Measurements from ENCODE around the gene TTLL12. TPM values are rescaled to one million over a fixed set of nuclear protein-coding genes. Genes with fewer than 3 reads are reported as not detected.

Gene TTLL12
- total RNA-seq, 4 donors from 2014 or later, result 20.0 to 35.2 (median 28.6) TPM

DNA sequence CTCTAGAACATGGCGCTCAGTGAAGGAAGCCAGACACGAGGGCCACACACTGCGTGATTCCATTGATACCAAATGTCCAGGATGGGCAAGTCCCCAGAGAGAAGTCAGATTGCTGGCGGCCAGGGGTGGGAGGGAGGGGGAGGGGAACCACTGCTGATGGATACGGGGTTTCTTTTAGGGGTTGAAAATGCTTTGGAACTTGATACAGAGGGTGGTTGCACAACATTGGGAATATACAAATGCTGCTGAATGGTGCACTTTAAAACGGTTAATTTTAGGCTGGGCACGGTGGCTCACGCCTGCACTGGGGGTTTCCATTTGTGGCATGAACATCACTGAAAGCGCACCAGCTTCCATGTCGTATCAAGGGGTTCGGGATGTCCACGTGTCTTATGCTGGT is 30.5 kb downstream of the TTLL12 start:
- H3K27ac ChIP-seq, result no peak overlapping the region
- WGBS, 2 donors, result 90 to 92% methylated on average over 12 of the region's 12 CpGs
- H3K27me3 ChIP-seq, result no peaks in the 10 kb centered on the region
- TF ChIP-seq POLR2A (IDR thresholded peaks at IDR 0.05), result no peak
- TF ChIP-seq, protein P1, sequence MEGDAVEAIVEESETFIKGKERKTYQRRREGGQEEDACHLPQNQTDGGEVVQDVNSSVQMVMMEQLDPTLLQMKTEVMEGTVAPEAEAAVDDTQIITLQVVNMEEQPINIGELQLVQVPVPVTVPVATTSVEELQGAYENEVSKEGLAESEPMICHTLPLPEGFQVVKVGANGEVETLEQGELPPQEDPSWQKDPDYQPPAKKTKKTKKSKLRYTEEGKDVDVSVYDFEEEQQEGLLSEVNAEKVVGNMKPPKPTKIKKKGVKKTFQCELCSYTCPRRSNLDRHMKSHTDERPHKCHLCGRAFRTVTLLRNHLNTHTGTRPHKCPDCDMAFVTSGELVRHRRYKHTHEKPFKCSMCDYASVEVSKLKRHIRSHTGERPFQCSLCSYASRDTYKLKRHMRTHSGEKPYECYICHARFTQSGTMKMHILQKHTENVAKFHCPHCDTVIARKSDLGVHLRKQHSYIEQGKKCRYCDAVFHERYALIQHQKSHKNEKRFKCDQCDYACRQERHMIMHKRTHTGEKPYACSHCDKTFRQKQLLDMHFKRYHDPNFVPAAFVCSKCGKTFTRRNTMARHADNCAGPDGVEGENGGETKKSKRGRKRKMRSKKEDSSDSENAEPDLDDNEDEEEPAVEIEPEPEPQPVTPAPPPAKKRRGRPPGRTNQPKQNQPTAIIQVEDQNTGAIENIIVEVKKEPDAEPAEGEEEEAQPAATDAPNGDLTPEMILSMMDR (IDR thresholded peaks at IDR 0.05), result no peak
- no peaks in the 10 kb centered on the region for H3K9me3 ChIP-seq
- no peaks in the 10 kb centered on the region for H3K36me3 ChIP-seq
- no peak overlapping the region for H3K4me3 ChIP-seq (replicated peaks in 1 of 3)
- peaks cover 12 to 15% of the 10 kb centered on the region in 2 donors for H3K4me1 ChIP-seq
- DNase-seq, result no peak
- intact Hi-C loops (cut with DNase I), result no loop called here

DNA sequence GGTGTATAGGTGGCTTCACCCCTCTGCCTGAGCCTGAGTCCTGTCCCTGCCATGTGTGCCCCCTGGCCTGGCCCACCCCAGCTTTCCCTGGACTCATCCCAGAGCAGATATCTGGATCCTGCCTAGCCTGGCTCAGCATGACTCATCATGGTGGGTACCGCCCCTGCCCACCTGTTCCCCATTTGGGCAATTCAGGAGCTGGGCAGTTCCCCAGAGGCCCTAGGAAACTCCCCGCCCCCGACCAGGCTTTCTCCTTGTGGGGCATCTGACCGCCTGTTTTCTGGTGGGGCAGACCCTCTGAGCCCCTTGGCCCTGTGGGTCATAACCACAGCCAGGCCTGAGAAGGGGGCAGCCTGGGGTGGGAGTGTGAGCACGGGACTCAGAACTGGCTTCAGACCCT is 31.1 kb downstream of the TTLL12 start:
- Histone ChIP-seq H3K36me3 (no peaks in the 10 kb centered on the region), H3K27me3 (no peaks in the 10 kb centered on the region), H3K4me1 (peaks cover 15 to 19% of the 10 kb centered on the region in 2 donors), H3K9me3 (no peaks in the 10 kb centered on the region), H3K27ac (no peak overlapping the region), H3K4me3 (replicated peaks in 1 of 3) (no peak overlapping the region)
- TF ChIP-seq POLR2A (IDR thresholded peaks at IDR 0.05), result no peak
- TF ChIP-seq, protein P1 (IDR thresholded peaks at IDR 0.05), result no peak
- 88 to 92% methylated on average over 4 to 5 of the region's 5 CpGs for WGBS, 2 donors
- DNase-seq, result no peak
- intact Hi-C loops (cut with DNase I), result no loop called here

DNA sequence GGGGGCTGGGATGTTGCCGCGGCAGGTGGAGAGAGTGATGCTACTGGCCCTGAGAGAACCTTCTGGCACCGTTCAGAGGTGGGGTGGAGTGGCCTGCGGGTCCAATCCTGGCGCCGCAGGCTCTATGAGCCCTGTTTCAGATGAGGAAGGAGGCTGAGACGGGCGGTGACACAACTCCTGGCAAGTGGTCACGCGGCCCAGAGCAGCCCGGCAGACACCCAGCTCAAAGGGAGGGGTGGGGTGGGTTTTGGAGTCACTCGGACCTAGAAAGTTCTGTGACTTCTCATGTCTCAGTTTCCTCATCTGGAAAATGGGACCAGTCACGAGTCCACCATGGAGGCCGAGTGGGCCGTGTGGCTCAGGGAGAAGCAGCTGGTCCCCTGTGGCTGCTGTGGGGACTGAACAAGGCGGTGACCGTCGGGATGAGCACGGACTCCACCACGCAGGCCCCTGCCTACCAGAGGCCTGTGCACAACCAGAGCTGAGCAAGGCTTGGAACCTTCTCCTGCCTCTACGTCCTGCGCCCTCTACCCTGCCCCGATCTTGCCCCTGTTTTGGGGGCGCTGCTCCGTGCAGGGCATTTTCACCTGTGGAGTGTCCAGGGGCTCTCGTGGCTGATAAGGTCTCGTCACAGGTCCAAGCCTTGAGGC is 31.9 kb downstream of the TTLL12 start:
- Histone ChIP-seq H3K27me3 (no peaks in the 10 kb centered on the region), H3K36me3 (no peaks in the 10 kb centered on the region), H3K4me1 (peaks cover 16 to 21% of the 10 kb centered on the region in 2 donors), H3K4me3 (replicated peaks in 1 of 3) (no peak overlapping the region), H3K9me3 (no peaks in the 10 kb centered on the region), H3K27ac (no peak overlapping the region)
- WGBS, 2 donors, result 83 to 90% methylated on average over 21 to 25 of the region's 27 CpGs
- TF ChIP-seq, protein P1 (IDR thresholded peaks at IDR 0.05), result no peak
- intact Hi-C loops (cut with DNase I), result no loop called here
- DNase-seq, result no peak

DNA sequence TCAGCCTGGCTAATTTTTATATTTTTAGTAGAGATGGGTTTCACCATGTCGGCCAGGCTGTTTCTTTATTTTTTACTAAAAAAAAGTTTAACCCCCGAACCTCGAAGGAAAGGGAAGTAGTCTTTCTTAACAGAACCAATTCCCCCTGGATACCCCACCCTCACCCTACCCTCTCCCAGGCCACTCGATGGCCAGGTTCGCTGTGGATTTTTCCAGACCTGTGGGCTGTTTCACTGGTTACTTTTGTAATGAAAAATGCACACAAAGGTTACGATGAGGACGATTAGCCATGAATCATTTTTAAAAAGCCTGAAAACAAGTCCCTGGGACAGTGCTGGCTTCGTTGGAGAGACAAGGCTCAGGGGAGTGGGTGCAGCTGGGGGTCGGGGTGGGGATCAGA is 33.0 kb downstream of the TTLL12 start:
- intact Hi-C loops (cut with DNase I), result no loop called here
- H3K4me1 ChIP-seq, result peaks cover 16 to 21% of the 10 kb centered on the region in 2 donors
- H3K27ac ChIP-seq, result no peak overlapping the region
- no peaks in the 10 kb centered on the region for H3K27me3 ChIP-seq
- no peak for DNase-seq
- TF ChIP-seq, protein P1 (IDR thresholded peaks at IDR 0.05), result no peak
- 68 to 74% methylated on average over 9 of the region's 9 CpGs for WGBS, 2 donors
- no peaks in the 10 kb centered on the region for H3K36me3 ChIP-seq
- no peaks in the 10 kb centered on the region for H3K9me3 ChIP-seq
- no peak overlapping the region for H3K4me3 ChIP-seq (replicated peaks in 1 of 3)

DNA sequence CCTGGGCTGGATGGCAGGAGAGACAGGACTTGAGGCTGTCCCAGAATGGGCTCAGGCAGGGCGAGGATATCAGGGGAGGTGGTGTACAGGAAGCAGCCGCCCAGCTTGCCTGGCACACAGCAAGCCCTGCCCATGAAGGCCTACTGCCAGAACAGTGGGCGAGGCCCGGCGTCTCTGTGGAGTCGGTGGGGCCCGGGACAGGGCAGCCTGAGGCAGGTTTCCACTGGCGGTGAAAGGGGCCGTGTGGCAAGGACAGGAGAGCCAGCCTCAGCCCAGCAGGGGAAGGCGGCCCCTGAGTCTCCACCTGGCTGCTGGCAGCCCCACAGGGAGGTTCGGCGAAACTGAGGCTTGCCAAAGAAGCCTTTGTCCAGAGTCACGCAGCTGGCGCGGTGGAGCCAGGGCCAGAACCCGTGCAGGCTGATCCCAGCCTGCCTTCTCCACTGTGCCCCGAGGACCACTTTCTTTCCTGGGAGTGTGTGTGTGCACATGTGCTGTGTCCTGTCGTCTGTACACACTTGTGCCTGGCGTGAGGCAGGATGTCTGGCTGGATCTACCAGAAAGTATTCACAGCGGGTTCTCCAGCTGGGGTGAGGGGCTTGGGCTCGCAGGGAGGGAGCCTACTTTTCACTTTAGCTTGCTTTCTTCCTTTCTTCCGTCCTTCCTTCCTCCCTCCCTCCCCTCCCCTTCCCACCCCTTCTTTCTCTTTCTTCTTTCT is 34.4 kb downstream of the TTLL12 start:
- TF ChIP-seq, protein P1 (IDR thresholded peaks at IDR 0.05), result no peak
- peak in 1 of 2 donors; percentile 22 for TF ChIP-seq POLR2A (IDR thresholded peaks at IDR 0.05)
- 23 to 32% methylated on average over 5 to 12 of the region's 22 CpGs for WGBS, 2 donors
- intact Hi-C loops (cut with DNase I), result no loop called here
- H3K36me3 ChIP-seq, result no peaks in the 10 kb centered on the region
- H3K4me1 ChIP-seq, result peaks cover 16 to 21% of the 10 kb centered on the region in 2 donors
- H3K27ac ChIP-seq, result peak overlapping the region; percentile 67 to 74 (median 74)
- no peaks in the 10 kb centered on the region for H3K9me3 ChIP-seq
- peak; percentile 83 to 85 for DNase-seq
- H3K27me3 ChIP-seq, result no peaks in the 10 kb centered on the region
- peak overlapping the region; percentile 39 to 80 (median 63) for H3K4me3 ChIP-seq (replicated peaks in 1 of 3)
